ENCODE measurements around the gene RABGAP1L.

The RABGAP1L gene

DNA sequence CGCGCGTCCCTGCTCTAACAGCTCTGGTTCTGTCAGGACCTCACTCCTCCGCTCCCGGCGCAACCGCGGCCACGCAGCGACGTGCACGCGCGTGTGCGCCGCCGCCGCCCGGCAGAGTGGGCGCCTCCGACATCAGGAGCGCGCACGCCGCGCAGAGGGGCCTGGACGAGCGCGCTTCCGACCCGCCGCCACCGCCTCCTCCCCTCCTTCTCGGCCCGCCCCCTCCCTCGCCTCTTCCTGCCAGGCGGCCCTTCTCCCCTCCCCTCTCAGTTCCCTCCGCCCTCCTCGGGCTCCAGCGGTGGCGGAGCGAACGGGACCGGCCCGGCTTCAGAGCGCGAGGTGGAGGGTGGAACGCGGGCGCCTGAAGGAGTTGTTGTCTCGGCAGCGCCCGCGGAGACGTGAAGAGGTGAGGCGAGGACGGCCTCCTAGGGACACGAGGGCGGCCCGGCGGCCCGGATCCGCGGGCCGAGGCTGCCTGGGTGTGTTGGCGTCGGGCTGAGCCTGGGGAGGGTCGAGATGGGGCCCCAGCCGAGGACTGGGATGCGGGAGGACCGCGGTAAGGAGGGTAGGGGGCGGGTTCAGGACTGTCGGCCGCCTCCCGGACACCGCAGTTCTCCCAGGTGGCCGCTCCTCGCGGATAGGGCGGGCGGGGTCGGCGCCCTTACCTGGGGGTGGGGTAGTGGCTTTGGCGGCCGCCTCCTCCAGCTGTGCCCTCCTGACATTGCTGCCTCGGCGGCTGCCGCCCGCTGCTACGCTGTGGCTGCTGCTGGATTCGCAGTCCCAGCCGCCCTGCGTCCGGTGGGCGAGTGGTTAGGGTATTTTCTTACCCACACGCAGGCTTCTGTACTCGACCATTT is at the start of gene RABGAP1L:
Gene RABGAP1L, plus strand, starts transcription at position 269 of the 857 bp plus-strand sequence.
- peak within 1 kb of the TSS; percentile 90 for H3K4me3 ChIP-seq (ENCODE audit: low read depth, low read length)
- TF ChIP-seq, protein P1, sequence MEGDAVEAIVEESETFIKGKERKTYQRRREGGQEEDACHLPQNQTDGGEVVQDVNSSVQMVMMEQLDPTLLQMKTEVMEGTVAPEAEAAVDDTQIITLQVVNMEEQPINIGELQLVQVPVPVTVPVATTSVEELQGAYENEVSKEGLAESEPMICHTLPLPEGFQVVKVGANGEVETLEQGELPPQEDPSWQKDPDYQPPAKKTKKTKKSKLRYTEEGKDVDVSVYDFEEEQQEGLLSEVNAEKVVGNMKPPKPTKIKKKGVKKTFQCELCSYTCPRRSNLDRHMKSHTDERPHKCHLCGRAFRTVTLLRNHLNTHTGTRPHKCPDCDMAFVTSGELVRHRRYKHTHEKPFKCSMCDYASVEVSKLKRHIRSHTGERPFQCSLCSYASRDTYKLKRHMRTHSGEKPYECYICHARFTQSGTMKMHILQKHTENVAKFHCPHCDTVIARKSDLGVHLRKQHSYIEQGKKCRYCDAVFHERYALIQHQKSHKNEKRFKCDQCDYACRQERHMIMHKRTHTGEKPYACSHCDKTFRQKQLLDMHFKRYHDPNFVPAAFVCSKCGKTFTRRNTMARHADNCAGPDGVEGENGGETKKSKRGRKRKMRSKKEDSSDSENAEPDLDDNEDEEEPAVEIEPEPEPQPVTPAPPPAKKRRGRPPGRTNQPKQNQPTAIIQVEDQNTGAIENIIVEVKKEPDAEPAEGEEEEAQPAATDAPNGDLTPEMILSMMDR (IDR thresholded peaks at IDR 0.05; ENCODE audit: low read depth, low read length): no peak
- TF ChIP-seq MYC (IDR thresholded peaks at IDR 0.05; ENCODE audit: low read depth, low read length) (peak; percentile 55; the same call in 1 of the 2 replicates), MAX (IDR thresholded peaks at IDR 0.05; ENCODE audit: low read depth, low read length) (peak; percentile 41), POLR2A (IDR thresholded peaks at IDR 0.05; ENCODE audit: extremely low read depth, insufficient read length) (peak; percentile 72)
- DNase-seq (ENCODE audit: low read depth): peak; percentile 96

DNA sequence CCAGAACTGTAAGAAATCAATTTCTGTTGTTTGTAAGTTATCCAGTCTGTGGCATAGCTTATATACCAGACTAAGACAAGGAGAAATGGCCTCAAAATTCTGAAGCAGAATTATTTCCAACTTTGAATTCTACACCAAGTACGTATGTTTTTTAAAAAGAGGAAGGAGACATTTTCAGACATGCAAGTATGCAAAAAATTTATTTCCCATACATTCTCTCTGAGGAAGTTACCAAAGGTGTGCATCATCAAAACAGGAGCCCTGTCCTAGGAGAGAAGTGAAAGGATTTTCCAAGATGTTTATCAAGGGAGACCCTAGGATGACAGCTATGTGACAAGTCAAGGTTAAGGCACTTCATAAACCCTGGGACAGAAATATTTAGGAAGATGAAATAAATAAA is 49.3 kb upstream of the RABGAP1L start:
- no peak for DNase-seq (ENCODE audit: low read depth)
- TF ChIP-seq POLR2A (IDR thresholded peaks at IDR 0.05; ENCODE audit: extremely low read depth, insufficient read length) (no peak), MAX (IDR thresholded peaks at IDR 0.05; ENCODE audit: low read depth, low read length) (no peak)
- no peak overlapping the region for H3K4me3 ChIP-seq (ENCODE audit: low read depth, low read length)

DNA sequence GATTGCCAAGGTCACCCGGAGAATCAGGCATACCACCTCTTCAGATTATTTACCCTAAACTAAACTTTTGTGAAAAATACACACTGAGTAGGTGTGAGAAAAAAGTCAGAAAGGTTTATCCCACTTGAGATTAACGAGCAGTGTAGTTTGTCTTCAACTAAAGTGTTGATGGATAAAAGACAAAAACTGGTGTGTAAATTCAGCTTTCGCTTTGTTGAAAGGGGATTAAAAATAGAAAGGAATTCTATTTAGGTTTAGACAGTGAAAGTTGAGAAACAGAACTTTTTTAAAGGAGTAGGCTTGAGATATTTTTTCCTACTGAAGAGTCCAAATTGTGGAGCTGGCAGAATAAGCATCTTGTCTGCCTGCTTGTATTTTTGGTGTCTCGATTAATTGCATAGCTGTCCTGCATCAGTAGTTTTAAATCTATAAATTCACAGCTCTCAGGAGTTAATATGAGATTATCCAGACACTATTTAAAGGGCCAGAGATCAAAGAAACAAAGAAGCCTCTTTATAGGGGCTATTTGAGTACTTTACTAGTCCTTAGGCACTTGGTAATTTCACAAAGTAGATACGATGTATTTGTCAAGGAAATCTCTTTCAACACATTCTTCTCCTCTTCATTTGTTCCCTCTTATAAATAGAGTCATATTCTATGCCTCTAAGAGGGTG is 46.7 kb upstream of the RABGAP1L start:
- TF ChIP-seq MYC (IDR thresholded peaks at IDR 0.05; ENCODE audit: low read depth, low read length) (no peak), MAX (IDR thresholded peaks at IDR 0.05; ENCODE audit: low read depth, low read length) (no peak), POLR2A (IDR thresholded peaks at IDR 0.05; ENCODE audit: extremely low read depth, insufficient read length) (no peak)
- TF ChIP-seq, protein P1 (IDR thresholded peaks at IDR 0.05; ENCODE audit: low read depth, low read length): no peak
- H3K4me3 ChIP-seq (ENCODE audit: low read depth, low read length): no peak overlapping the region
- DNase-seq (ENCODE audit: low read depth): no peak

- TF ChIP-seq MAX (IDR thresholded peaks at IDR 0.05; ENCODE audit: low read depth, low read length) (no peak), MYC (IDR thresholded peaks at IDR 0.05; ENCODE audit: low read depth, low read length) (no peak), POLR2A (IDR thresholded peaks at IDR 0.05; ENCODE audit: extremely low read depth, insufficient read length) (no peak)
- TF ChIP-seq, protein P1 (IDR thresholded peaks at IDR 0.05; ENCODE audit: low read depth, low read length): no peak
- no peak overlapping the region for H3K4me3 ChIP-seq (ENCODE audit: low read depth, low read length)
- no peak for DNase-seq (ENCODE audit: low read depth)
Measured at GRCh38 chr1:174114106-174114505, 45.2 kb upstream of the RABGAP1L start.

DNA sequence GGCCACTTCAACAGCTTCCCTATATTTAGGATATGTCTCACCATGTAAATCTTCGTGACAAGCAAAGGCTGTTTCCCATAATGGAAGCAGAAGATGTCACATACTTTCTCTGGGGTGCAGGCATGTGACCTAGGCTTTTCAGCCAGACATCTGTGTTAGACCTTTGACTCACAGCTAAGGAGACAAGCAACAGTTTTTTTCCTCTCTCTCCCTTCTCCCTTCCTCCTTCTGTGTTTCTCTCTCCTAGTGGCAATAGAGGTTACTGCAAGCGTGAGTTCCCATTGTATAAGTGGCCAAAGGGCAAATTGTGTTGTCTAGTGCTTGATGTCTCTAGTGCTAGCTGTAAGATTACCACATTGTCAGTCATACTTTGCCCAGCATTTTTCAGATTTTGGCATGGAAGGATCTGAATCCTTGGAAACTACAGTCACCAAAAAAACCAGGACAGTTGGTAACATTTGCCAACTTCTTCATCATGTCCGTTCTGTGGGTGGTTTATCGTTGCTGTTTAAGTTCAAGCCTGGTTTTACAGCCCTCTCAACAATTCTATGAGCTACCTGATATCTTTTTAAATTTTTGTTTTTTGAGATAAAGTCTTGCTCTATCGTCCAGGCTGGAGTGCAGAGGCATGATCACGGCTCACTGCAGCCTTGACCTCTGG is 44.4 kb upstream of the RABGAP1L start:
- TF ChIP-seq MYC (IDR thresholded peaks at IDR 0.05; ENCODE audit: low read depth, low read length) (no peak), MAX (IDR thresholded peaks at IDR 0.05; ENCODE audit: low read depth, low read length) (no peak)
- TF ChIP-seq, protein P1 (IDR thresholded peaks at IDR 0.05; ENCODE audit: low read depth, low read length): peak; percentile 72
- no peak overlapping the region for H3K4me3 ChIP-seq (ENCODE audit: low read depth, low read length)
- peak; percentile 71 for DNase-seq (ENCODE audit: low read depth)
